Glutamatergic neuron (in vitro differentiated cells): ENCODE results near the gene SVIL. TPM values are rescaled to one million over a fixed set of nuclear protein-coding genes. Genes with fewer than 3 reads are reported as not detected.
A peak's percentile ranks its signal among the peaks of the same experiment; 100 is the strongest.
"Not testable (repeated sequence)": the region's sequence is repeated elsewhere in the genome, so short reads cannot be mapped to it uniquely, and the experiment has no call there.

Source experiments
- DNase-seq: peaks from one replicate; pipeline ENCODE4 v3.0.0; 2022
- H3K27ac Mint-ChIP-seq: one replicate; pipeline ENCODE4 v1.8.0; 2020; ENCODE audit warnings: mild to moderate bottlenecking, mixed read lengths, inconsistent platforms; ENCODE audit not compliant: unreplicated experiment
- H3K27me3 Mint-ChIP-seq: one replicate; pipeline ENCODE4 v1.8.0; 2020; ENCODE audit warnings: mild to moderate bottlenecking, moderate library complexity, mixed read lengths, inconsistent platforms; ENCODE audit not compliant: unreplicated experiment
- H3K36me3 Mint-ChIP-seq: one replicate; pipeline ENCODE4 v1.8.0; 2020; ENCODE audit warnings: mild to moderate bottlenecking, mixed read lengths, inconsistent platforms; ENCODE audit not compliant: unreplicated experiment
- H3K4me1 Mint-ChIP-seq: one replicate; pipeline ENCODE4 v1.8.0; 2020; ENCODE audit warnings: mild to moderate bottlenecking, low read depth, mixed read lengths, inconsistent platforms; ENCODE audit not compliant: unreplicated experiment
- H3K4me3 Mint-ChIP-seq: one replicate; pipeline ENCODE4 v1.8.0; 2020; ENCODE audit warnings: mild to moderate bottlenecking, mixed read lengths, inconsistent platforms; ENCODE audit not compliant: unreplicated experiment
- H3K9me3 Mint-ChIP-seq: one replicate; pipeline ENCODE4 v1.8.0; 2020; ENCODE audit warnings: mild to moderate bottlenecking, moderate library complexity, mixed read lengths, inconsistent platforms; ENCODE audit not compliant: unreplicated experiment
- CTCF ChIP-seq: fragments of 200-600 bp; sonication (generic); IDR thresholded peaks from one replicate; pipeline ENCODE4 v1.5.0; 2021; ENCODE audit not compliant: partially characterized antibody, unreplicated experiment
- total RNA-seq: library from RNA; stranded (reverse); fragmentation: NEBNext Ultra II Directional; extraction: Animal tissue kit (Norgen Biotek cat#: 25700); gene quantifications from one replicate; pipeline ENCODE4 v1.2.1, GENCODE V29; 2021; ENCODE audit not compliant: unreplicated experiment

SVIL gene
- total RNA-seq, 1 donor from 2014 or later, result 117 TPM

GRCh38 chr10:29522918-29523317 lies 111.9 kb downstream of the SVIL start:
- H3K27me3 Mint-ChIP-seq, result no peaks in the 10 kb centered on the region
- H3K27ac Mint-ChIP-seq, result no peak overlapping the region
- no peaks in the 10 kb centered on the region for H3K9me3 Mint-ChIP-seq
- H3K4me3 Mint-ChIP-seq, result no peak overlapping the region
- no peak for TF ChIP-seq CTCF
- DNase-seq, result no peak
- H3K4me1 Mint-ChIP-seq, result no peaks in the 10 kb centered on the region
- H3K36me3 Mint-ChIP-seq, result no peaks in the 10 kb centered on the region

GRCh38 chr10:29522061-29522855 lies 112.5 kb downstream of the SVIL start:
- H3K27me3 Mint-ChIP-seq, result no peaks in the 10 kb centered on the region

GRCh38 chr10:29519659-29520058 lies 115.1 kb downstream of the SVIL start:
- H3K4me3 Mint-ChIP-seq, result no peak overlapping the region
- no peak overlapping the region for H3K27ac Mint-ChIP-seq
- H3K36me3 Mint-ChIP-seq, result no peaks in the 10 kb centered on the region
- H3K27me3 Mint-ChIP-seq, result peaks cover 2% of the 10 kb centered on the region
- no peaks in the 10 kb centered on the region for H3K4me1 Mint-ChIP-seq
- no peaks in the 10 kb centered on the region for H3K9me3 Mint-ChIP-seq
- DNase-seq, result no peak
- TF ChIP-seq CTCF, result no peak

More at GRCh38 chr10:29522061-29522855, 112.5 kb downstream of the SVIL start:
- DNase-seq, result no peak
- no peak for TF ChIP-seq CTCF
- Mint-ChIP-seq H3K4me3 (no peak overlapping the region), H3K27ac (no peak overlapping the region), H3K36me3 (no peaks in the 10 kb centered on the region), H3K4me1 (no peaks in the 10 kb centered on the region), H3K9me3 (no peaks in the 10 kb centered on the region)

GRCh38 chr10:29517352-29517923 lies 117.3 kb downstream of the SVIL start:
- Mint-ChIP-seq H3K4me1 (peaks cover 5% of the 10 kb centered on the region), H3K27me3 (peaks cover 2% of the 10 kb centered on the region), H3K27ac (no peak overlapping the region), H3K36me3 (no peaks in the 10 kb centered on the region), H3K4me3 (no peak overlapping the region), H3K9me3 (no peaks in the 10 kb centered on the region)
- peak; percentile 56 for DNase-seq
- TF ChIP-seq CTCF, result peak; percentile 69

GRCh38 chr10:29516309-29516932 lies 118.3 kb downstream of the SVIL start:
- not testable (repeated sequence) for H3K27ac Mint-ChIP-seq, H3K9me3 Mint-ChIP-seq, DNase-seq, H3K36me3 Mint-ChIP-seq, H3K4me3 Mint-ChIP-seq, H3K4me1 Mint-ChIP-seq, H3K27me3 Mint-ChIP-seq

- H3K27me3 Mint-ChIP-seq, DNase-seq, H3K4me1 Mint-ChIP-seq, H3K36me3 Mint-ChIP-seq, H3K9me3 Mint-ChIP-seq, H3K4me3 Mint-ChIP-seq, H3K27ac Mint-ChIP-seq: not testable (repeated sequence)
Observed at GRCh38 chr10:29515879-29516278, 118.9 kb downstream of the SVIL start.

- DNase-seq, H3K27me3 Mint-ChIP-seq, H3K27ac Mint-ChIP-seq, H3K36me3 Mint-ChIP-seq, H3K9me3 Mint-ChIP-seq, H3K4me1 Mint-ChIP-seq, H3K4me3 Mint-ChIP-seq: not testable (repeated sequence)
Observed at GRCh38 chr10:29515104-29515503, 119.7 kb downstream of the SVIL start.
